ENCODE data around the gene VPS39.

GRCh38 chr15:42210696-42211095 is 2.6 kb upstream of the VPS39 start:
- TF ChIP-seq, protein P1, sequence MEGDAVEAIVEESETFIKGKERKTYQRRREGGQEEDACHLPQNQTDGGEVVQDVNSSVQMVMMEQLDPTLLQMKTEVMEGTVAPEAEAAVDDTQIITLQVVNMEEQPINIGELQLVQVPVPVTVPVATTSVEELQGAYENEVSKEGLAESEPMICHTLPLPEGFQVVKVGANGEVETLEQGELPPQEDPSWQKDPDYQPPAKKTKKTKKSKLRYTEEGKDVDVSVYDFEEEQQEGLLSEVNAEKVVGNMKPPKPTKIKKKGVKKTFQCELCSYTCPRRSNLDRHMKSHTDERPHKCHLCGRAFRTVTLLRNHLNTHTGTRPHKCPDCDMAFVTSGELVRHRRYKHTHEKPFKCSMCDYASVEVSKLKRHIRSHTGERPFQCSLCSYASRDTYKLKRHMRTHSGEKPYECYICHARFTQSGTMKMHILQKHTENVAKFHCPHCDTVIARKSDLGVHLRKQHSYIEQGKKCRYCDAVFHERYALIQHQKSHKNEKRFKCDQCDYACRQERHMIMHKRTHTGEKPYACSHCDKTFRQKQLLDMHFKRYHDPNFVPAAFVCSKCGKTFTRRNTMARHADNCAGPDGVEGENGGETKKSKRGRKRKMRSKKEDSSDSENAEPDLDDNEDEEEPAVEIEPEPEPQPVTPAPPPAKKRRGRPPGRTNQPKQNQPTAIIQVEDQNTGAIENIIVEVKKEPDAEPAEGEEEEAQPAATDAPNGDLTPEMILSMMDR (IDR thresholded peaks at IDR 0.05) = no peak
- TF ChIP-seq POLR2AphosphoS5 (IDR thresholded peaks at IDR 0.05; ENCODE audit: low read depth, low read length) (no peak), SIN3A (IDR thresholded peaks at IDR 0.05; ENCODE audit: borderline replicate concordance, insufficient read depth, low read depth, low read length) (no peak)

Data from Panc1 (cell line).